Measurements from ENCODE around the gene SPINT1.

Gene SPINT1

GRCh38 chr15:40828447-40829036 is 15.3 kb upstream of the SPINT1 start, which contains the start of gene PPP1R14D:
Gene PPP1R14D, minus strand, starts transcription at chr15:40828708. Its CDS starts 67 bp downstream, at chr15:40828641.
- DNase-seq: no peak

- no peak for DNase-seq
Observed at GRCh38 chr15:40829115-40829514, 14.7 kb upstream of the SPINT1 start.

- DNase-seq: no peak
Observed at GRCh38 chr15:40830884-40831283, 13.0 kb upstream of the SPINT1 start.

- DNase-seq: no peak
Observed at GRCh38 chr15:40831861-40832260, 12.0 kb upstream of the SPINT1 start.

GRCh38 chr15:40832903-40833302 is 10.9 kb upstream of the SPINT1 start:
- DNase-seq: no peak

- DNase-seq: no peak
Observed at GRCh38 chr15:40836020-40836419, 7.8 kb upstream of the SPINT1 start.

GRCh38 chr15:40838756-40839155 is 5.1 kb upstream of the SPINT1 start:
- DNase-seq: no peak

- no peak for DNase-seq
Observed at GRCh38 chr15:40841741-40842140, 2.1 kb upstream of the SPINT1 start.

GRCh38 chr15:40843261-40843884 is 475 bp upstream of the SPINT1 start:
- DNase-seq: no peak

GRCh38 chr15:40844696-40845030 is 815 bp downstream of the SPINT1 start:
- DNase-seq: no peak

- no peak for DNase-seq
Observed at GRCh38 chr15:40845036-40845435, 1.2 kb downstream of the SPINT1 start.

GRCh38 chr15:40845511-40846284 is 1.9 kb downstream of the SPINT1 start:
- DNase-seq: no peak

GRCh38 chr15:40846841-40847222 is 3.0 kb downstream of the SPINT1 start:
- DNase-seq: no peak

GRCh38 chr15:40847223-40847961 is 3.5 kb downstream of the SPINT1 start:
- peak in 17 of 51 donors; percentile 1 to 30 (median 17) for DNase-seq

- DNase-seq: no peak
Observed at GRCh38 chr15:40850576-40851112, 6.8 kb downstream of the SPINT1 start.

GRCh38 chr15:40852529-40852928 is 8.7 kb downstream of the SPINT1 start:
- no peak for DNase-seq

GRCh38 chr15:40853241-40853890 is 9.5 kb downstream of the SPINT1 start:
- no peak for DNase-seq

GRCh38 chr15:40854161-40854560 is 10.3 kb downstream of the SPINT1 start:
- DNase-seq: no peak

GRCh38 chr15:40855706-40856234 is 11.9 kb downstream of the SPINT1 start:
- DNase-seq: no peak

- no peak for DNase-seq
Observed at GRCh38 chr15:40856746-40857145, 12.9 kb downstream of the SPINT1 start.
